Globus pallidus (tissue), 1 donor: ENCODE results near the gene TTC7B.

Source experiments
- DNase-seq: peaks from one replicate; pipeline ENCODE4 v3.0.0-alpha.2; 2015; ENCODE audit warnings: low spot score

Gene TTC7B

DNA sequence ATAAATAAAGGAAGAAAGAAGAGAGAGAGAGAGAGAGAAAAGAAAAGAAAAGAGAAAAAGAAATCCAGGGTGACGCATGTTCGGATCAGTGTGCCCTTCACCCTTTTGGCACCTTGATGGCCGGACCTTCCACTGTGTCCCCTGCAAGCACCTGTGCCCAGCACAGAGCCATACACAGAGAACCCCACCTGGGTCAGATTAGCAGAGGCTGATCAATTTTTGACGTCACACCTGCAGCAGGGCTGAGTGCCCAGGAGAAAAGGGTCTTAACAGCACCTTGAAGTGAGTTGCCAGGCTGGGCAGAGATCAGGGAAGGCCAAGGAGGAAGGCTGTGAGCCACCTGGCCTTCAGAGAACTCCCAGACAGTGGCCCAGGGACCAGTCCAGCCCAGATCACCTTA, 305.0 kb downstream of the TTC7B start:
- DNase-seq: no peak

DNA sequence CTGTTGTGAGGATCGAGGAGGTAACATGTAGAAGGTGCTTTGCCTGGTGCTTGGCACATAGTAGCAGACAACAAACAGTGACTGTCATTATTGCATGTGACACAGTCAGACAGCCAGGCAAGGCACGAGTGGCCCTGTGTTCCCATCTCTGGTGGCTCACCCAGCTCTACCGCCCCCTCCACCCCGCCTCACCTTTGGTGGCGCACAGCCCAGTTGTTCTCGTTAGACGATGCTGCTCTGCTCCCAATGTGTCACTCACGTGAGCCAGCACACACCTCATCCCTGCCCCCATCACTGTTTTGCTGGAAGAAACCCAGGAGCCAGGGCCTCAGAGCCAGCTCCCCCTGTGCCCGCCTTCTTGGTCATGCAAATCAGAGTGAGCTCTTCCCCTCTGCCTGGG, 306.1 kb downstream of the TTC7B start:
- no peak for DNase-seq

GRCh38 chr14:90509403-90509802, 306.8 kb downstream of the TTC7B start:
- DNase-seq: no peak

GRCh38 chr14:90508536-90509254, 307.5 kb downstream of the TTC7B start:
- no peak for DNase-seq

DNA sequence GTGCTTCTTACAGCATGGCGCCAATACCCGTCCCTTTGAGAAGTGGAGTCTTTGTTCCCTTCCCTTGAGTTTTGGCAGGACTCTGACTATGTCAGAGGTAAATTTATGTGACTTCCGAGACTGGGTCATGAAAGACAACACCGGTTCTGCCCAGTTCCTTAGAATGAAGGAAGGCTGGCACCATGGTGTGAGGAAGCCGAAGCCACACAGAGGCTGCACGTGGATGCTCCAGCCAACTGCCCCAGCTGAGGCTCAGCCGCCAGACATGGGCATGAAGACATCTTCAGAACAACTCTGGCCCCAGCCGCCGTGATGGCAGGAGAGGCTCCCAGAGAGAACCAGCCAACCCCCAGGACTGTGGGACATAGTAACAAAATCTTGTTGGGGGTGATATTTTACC, 308.2 kb downstream of the TTC7B start:
- DNase-seq: no peak

- no peak for DNase-seq
Observed at GRCh38 chr14:90507428-90507827, 308.8 kb downstream of the TTC7B start.

DNA sequence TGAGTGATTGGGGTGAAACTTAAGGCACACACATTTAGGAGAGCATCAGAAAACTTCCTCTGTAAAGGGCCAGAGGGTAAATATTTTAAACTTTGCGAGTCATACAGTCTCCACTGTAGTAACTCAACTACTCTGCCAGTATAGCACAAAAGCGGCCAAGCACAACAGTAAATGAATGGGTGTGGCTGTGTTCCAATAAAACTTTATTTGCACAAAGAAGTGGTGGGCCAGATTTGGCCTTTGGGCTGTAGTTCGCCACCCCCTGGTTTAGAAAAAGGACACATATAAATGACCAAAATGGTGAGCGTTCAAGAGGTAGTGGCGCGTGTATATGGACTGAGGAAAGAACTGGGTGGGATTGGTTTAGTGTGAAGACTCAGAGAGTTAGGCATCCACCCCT, 309.5 kb downstream of the TTC7B start:
- DNase-seq: no peak

DNA sequence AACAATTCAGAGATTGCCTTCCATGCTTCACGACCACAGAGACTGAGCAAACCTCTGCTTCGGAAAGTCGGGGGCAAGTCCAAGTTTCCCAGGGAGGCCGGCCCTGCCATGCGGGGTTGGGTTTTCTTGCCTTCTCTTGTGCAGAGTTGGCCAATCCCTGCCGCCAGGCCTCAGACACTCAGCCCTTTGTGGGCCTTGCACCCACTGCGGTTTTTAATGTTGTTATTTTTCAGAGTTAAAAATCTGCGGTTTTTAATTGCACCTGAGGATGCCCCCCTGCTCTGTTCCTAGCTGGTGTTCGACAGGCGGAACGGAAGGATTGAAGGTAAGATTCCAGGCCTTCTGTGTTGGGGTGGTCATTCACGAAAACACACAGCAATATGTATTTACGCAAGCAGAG, 310.7 kb downstream of the TTC7B start:
- DNase-seq: no peak

GRCh38 chr14:90504643-90505042, 311.6 kb downstream of the TTC7B start:
- no peak for DNase-seq

- DNase-seq: no peak
Observed at GRCh38 chr14:90503582-90503981, 312.6 kb downstream of the TTC7B start.

GRCh38 chr14:90502760-90503159, 313.5 kb downstream of the TTC7B start:
- DNase-seq: no peak

DNA sequence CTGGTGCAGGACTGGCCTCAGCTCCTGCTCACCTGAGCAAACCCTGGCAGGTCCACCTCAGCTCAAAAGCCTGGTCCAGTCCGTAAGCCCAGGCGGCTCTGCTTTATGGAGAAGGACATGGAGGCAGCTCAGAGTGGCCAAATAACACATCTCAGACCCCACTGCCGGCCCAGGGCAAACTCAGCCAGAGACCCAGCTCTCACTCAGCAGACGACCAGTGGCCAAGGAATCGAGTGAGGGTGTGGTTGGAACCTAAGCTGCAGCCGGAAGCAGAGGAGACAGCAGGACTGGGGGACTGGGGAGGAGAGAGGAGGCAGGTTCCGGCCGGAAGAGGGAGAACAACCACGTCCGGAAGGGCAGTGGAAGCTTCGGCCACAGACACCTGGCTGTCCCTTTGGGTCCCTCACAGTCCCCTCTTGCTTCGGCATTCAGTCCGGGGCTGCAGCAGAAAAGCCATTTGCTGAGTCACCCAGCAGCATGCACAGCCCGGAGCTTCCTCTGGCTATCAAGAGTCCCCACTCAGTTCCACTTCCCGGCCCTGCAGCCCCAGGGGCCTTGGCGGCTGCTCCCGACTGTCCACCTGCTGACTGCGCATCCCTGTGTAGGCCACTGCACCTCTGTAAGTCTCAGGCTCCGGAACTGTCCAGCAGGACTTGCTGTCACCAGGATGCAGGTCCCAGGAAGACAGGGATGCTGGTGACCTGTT, 315.4 kb downstream of the TTC7B start:
- no peak for DNase-seq

DNA sequence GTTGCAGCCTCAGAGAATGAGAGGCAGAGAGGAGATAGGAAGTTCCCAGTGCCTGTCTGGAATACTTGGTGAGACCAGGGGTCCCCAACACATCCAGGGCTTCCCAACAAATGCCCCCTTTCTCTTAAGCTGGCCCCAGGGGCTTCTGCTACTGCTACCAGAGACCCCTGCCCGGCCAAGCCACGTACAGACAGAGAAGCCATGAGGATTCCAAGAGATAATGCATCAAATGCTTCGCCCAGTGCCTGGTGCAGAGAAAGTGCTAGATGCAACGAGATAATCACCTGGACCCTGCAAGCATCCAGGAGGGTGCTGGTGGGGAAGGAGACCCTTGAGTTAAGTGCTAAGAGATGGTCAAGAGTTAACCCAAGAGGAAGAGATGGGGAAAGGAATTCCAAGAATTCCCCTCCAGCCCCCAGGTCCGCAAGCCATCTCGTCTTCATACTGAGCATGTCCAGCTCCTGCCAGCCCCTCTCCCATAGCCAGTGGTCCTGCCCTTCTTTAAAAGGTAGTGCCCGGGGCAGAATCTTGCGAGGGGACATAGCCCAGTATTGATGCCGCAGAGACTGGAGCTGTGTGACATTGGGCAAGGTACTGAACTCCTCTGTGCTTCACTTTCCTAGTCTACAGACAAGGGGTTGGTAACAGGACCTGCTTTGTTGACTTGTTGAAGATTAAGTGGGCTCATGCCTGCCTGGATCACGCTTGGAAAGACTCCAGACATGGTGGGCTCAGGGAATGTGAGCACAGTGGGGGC, 316.1 kb downstream of the TTC7B start:
- no peak for DNase-seq

DNA sequence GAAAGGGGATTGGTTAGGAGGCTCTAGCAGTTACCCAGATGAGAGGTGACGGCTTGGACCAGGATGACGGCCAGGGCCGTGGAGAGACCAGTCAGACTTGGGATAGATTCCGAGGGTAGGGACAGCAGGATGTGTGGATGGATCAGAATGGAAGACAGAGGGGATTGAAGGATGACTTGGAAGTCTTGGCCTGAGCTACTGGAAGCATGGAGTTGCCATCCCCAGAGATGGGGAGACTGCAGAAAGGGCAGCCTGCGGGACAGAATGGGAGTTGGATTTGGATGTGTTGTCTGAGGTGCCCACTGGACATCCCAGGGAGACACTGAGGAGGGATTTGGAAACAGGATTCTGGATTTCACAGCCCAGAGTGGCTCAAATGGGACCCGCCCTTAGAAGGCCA, 317.1 kb downstream of the TTC7B start:
- DNase-seq: no peak

- no peak for DNase-seq
Observed at GRCh38 chr14:90498198-90498597, 318.0 kb downstream of the TTC7B start.

DNA sequence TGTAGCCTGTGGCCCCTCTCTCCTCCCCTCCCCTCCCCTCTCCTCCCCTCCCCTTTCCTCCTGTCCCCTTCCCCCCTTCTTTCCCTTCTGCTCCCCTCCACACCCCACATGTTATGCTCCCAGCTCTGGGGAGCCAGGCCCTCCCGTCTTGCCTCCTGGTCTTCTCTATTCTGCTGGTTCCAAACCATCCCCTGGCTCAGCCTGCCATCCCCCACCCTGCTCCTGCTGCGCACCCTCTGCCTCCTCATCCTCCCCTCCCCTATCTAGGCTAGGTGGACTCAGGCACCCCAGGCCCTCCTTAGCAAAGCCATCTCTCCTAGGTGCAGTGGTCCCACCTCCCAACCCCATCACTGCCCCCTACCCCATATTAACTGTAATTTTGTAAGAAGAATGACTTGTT, 319.9 kb downstream of the TTC7B start:
- DNase-seq: no peak

DNA sequence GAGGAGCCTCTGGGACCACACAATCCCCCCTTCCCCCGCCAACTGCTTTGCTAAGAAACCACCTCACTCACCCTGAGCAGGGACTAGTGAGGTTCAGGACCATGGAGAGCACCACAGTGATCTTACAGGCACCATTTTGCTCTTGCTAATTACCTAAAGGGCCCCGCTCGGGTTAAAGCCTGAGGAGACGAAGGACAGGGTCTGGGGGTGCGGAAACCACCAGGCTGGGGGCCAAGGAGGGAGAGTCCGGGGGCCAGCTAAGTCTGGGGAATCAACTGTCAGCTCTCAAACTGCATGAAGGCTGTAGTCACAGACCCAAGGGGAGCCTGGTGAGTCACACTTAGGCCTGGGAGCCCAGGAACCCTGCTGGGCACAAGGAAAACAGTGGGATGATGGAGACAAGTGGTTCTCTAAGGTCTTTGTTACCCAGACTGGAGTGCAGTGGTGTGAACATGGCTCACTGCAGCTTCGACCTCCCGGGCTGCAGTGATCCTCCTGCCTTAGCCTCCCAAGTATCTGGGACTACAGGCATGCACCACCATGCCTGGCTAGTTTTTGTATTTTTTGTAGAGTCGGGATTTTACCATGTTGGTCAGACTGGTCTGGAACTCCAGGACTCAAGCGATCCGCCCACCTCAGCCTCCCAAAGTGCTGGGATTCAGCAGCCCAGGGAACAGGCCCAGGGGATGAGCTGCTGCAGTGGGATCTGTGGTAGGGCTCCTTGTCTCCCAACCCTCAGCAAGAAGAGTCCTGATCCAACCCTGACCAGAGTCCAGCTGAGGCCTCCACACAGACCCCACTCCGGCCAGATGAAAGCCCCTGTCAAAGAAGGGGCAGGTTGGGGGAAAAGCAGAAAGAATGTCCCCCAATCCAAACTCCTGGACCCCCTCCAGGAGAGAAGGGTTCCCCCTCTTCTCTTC, 320.6 kb downstream of the TTC7B start:
- DNase-seq: no peak

DNA sequence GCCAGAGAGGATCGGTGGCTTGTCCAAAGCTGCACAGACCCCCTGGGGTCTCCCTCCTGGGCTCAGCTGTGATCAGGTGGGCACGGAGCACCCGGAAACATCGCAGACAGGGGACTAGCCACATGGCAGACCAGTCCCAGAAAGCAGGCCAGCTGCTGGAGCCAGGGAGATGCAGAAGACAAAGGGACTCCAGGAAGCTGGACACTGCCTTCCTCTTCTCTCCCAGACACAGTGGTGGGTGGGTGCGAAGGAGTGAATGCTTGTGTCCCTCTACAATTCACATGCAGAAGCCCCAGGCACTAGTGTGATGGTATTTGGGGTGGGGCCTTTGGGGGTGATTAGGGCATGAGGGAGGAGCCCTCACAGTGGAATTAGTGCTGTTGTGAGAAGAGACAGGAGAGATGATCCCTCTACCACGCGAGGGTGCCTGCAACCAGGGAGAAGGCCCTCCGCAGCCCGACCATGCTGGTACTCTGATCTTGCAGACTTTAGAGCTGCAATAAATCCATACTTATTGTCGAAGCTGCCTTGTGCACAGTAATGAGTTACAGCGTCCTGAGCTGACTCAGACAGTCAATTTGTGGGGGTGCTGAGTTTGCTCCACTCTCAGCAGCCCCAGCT, 324.2 kb downstream of the TTC7B start:
- DNase-seq: no peak

- DNase-seq: peak; percentile 62
Observed at GRCh38 chr14:90491221-90491885, 324.9 kb downstream of the TTC7B start.

- DNase-seq: no peak
Observed at GRCh38 chr14:90490720-90491050, 325.5 kb downstream of the TTC7B start.
